Loucy (cell line): ENCODE data around the gene SNX25.

ENCODE experiments used
- CTCF ChIP-seq: fragments of 200-600 bp; sonication (generic); conservative IDR thresholded peaks from 2 replicates; pipeline ENCODE4 v1.5.1; 2014; ENCODE audit warnings: mild to moderate bottlenecking, antibody characterized with exemption, low read length
- EZH2phosphoT487 ChIP-seq: fragments of 200-600 bp; IDR thresholded peaks from 2 replicates; pipeline ENCODE4 v1.6.1; 2018; ENCODE audit warnings: antibody characterized with exemption, mild to moderate bottlenecking, moderate library complexity, borderline replicate concordance

- no peak for TF ChIP-seq CTCF
- TF ChIP-seq EZH2phosphoT487: no peak
These were observed 142.3 kb downstream of the SNX25 start for GRCh38 chr4:185351691-185352090.
